NCI-H2107 (cell line): ENCODE data around the gene SPC25.

Experiments
- DNase-seq: peaks from one replicate; lab custom pipeline; 2025; lab: John Stamatoyannopoulos, UW

The SPC25 gene

GRCh38 chr2:168841445-168841844 lies 48.8 kb downstream of the SPC25 start:
- DNase-seq = no peak

DNA sequence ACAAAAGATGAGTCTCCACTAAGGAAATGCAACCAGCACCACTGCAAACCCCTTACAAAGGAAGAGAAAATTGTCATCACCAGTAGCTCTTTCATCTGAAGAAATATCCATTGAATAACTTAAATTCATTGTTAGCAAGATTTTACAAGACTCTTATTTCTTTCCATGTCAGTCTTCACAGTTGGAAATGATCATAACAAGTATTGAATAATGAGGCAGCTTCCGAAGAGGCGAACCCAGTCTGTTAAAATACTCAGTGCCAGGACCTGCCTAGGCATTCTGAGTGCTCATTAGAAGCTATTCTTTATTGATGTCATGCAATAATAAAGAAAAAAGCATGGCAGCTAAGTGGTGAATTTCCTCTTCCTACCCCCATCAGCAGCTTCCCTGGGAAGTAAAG lies 54.3 kb downstream of the SPC25 start:
- DNase-seq = no peak

- no peak for DNase-seq
Observed at GRCh38 chr2:168831662-168832061, 58.6 kb downstream of the SPC25 start.

- no peak for DNase-seq
Observed at GRCh38 chr2:168830958-168831357, 59.3 kb downstream of the SPC25 start.

- DNase-seq = no peak
Observed at GRCh38 chr2:168825126-168825525, 65.1 kb downstream of the SPC25 start.

DNA sequence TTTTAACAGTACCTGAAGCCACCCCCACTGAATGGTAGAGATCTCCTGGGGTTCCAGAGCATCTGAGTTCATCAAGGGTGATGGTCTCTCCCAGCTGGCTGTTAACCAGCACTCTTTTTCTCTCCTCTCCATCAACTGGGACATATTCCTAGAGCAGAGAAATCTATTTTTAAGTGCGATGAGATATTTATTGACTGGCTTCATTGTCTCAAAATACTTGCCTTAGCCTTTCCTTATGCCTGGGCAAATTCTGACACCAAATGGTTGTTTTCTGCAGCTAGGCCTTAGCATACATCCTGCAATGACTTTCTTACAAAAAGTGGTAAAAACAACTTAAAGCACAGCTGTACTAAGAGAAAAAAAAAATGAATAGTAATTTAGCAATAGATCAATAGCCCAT lies 68.2 kb downstream of the SPC25 start:
- no peak for DNase-seq

DNA sequence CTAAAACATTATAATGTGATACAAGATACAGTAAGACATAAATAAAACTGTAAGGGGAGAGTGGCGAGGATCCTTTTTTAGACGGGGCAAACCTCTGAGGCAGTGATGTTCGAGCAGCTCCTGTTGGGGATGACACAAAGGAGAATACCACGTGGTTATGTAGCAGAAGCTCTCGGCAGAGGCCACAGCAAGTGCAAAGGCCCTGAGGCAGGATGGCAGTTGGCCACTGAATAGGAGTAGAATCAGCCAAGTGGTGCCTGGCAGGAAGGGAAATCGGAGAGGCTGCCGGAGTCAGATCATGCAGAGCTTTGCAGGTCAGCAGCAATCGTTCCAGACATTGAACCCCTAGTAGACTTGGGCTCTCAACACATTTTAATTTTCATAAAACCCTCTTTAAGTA lies 68.7 kb downstream of the SPC25 start:
- DNase-seq = no peak
